Measurements from ENCODE around the gene IQCH. TPM values are rescaled to one million over a fixed set of nuclear protein-coding genes. Genes with fewer than 3 reads are reported as not detected.

IQCH gene
- total RNA-seq, 4 donors from 2014 or later, result 0.27 to 4.6 (median 1.1) TPM; not detected in 1

- ATAC-seq, result no peak
- WGBS, 2 donors (ENCODE audit: low coverage in 1 of 2), result 100% methylated on average over 2 of the region's 2 CpGs; no CpG with 5 or more reads in 1 of the 2 donors
- H3K9me3 ChIP-seq, result no peaks in the 10 kb centered on the region
Observed at GRCh38 chr15:67481680-67482079, 227.1 kb downstream of the IQCH start.

GRCh38 chr15:67495585-67495984, 241.0 kb downstream of the IQCH start:
- Histone ChIP-seq H3K27ac (no peak overlapping the region), H3K9me3 (no peaks in the 10 kb centered on the region), H3K36me3 (no peaks in the 10 kb centered on the region), H3K4me1 (no peaks in the 10 kb centered on the region), H3K27me3 (no peaks in the 10 kb centered on the region), H3K4me3 (no peak overlapping the region)
- TF ChIP-seq EP300 (IDR thresholded peaks at IDR 0.05) (no peak), POLR2A (IDR thresholded peaks at IDR 0.05) (no peak), POLR2AphosphoS5 (IDR thresholded peaks at IDR 0.05) (no peak), CTCF (IDR thresholded peaks at IDR 0.05) (no peak)
- no peak for ATAC-seq
- WGBS, 2 donors (ENCODE audit: low coverage in 1 of 2), result 100% methylated on average over 1 of the region's 1 CpG

More at GRCh38 chr15:67481680-67482079, 227.1 kb downstream of the IQCH start:
- H3K27me3 ChIP-seq, result no peaks in the 10 kb centered on the region
- no peak for TF ChIP-seq POLR2A (IDR thresholded peaks at IDR 0.05)
- no peak for TF ChIP-seq CTCF (IDR thresholded peaks at IDR 0.05)
- TF ChIP-seq POLR2AphosphoS5 (IDR thresholded peaks at IDR 0.05), result no peak
- TF ChIP-seq EP300 (IDR thresholded peaks at IDR 0.05), result no peak
- no peak overlapping the region for H3K27ac ChIP-seq
- H3K36me3 ChIP-seq, result no peaks in the 10 kb centered on the region
- H3K4me3 ChIP-seq, result no peak overlapping the region
- H3K4me1 ChIP-seq, result no peaks in the 10 kb centered on the region

- 6 to 12% methylated on average over 2 of the region's 2 CpGs for WGBS, 2 donors (ENCODE audit: low coverage in 1 of 2)
- no peaks in the 10 kb centered on the region for H3K36me3 ChIP-seq
- no peak overlapping the region for H3K4me3 ChIP-seq
- H3K27ac ChIP-seq, result no peak overlapping the region
- TF ChIP-seq POLR2A (IDR thresholded peaks at IDR 0.05) (no peak), CTCF (IDR thresholded peaks at IDR 0.05) (peak in 2 of 4 experiments; percentile 19 to 33)
- ATAC-seq, result no peak
- H3K4me1 ChIP-seq, result no peaks in the 10 kb centered on the region
- no peaks in the 10 kb centered on the region for H3K27me3 ChIP-seq
- H3K9me3 ChIP-seq, result no peaks in the 10 kb centered on the region
Observed at GRCh38 chr15:67501177-67501835, 246.7 kb downstream of the IQCH start.

- no peaks in the 10 kb centered on the region for H3K4me1 ChIP-seq
- no peak for TF ChIP-seq CTCF (IDR thresholded peaks at IDR 0.05)
- TF ChIP-seq POLR2A (IDR thresholded peaks at IDR 0.05), result no peak
- TF ChIP-seq EP300 (IDR thresholded peaks at IDR 0.05), result no peak
- TF ChIP-seq POLR2AphosphoS5 (IDR thresholded peaks at IDR 0.05), result no peak
- ATAC-seq, result no peak
- H3K9me3 ChIP-seq, result no peaks in the 10 kb centered on the region
- no peak overlapping the region for H3K27ac ChIP-seq
- WGBS, 2 donors (ENCODE audit: low coverage in 1 of 2), result 65 to 83% methylated on average over 8 to 11 of the region's 13 CpGs
- no peaks in the 10 kb centered on the region for H3K36me3 ChIP-seq
- no peak overlapping the region for H3K4me3 ChIP-seq
- no peaks in the 10 kb centered on the region for H3K27me3 ChIP-seq
Observed at GRCh38 chr15:67501836-67502461, 247.4 kb downstream of the IQCH start.

- no peak overlapping the region for H3K27ac ChIP-seq
- H3K4me1 ChIP-seq, result no peaks in the 10 kb centered on the region
- H3K27me3 ChIP-seq, result no peaks in the 10 kb centered on the region
- 83 to 89% methylated on average over 2 to 6 of the region's 6 CpGs for WGBS, 2 donors (ENCODE audit: low coverage in 1 of 2)
- no peak for ATAC-seq
- no peak overlapping the region for H3K4me3 ChIP-seq
- TF ChIP-seq EP300 (IDR thresholded peaks at IDR 0.05), result no peak
- TF ChIP-seq CTCF (IDR thresholded peaks at IDR 0.05), result no peak
- no peak for TF ChIP-seq POLR2A (IDR thresholded peaks at IDR 0.05)
- TF ChIP-seq POLR2AphosphoS5 (IDR thresholded peaks at IDR 0.05), result no peak
- peaks cover 0 to 4% of the 10 kb centered on the region in 2 donors for H3K36me3 ChIP-seq
- no peaks in the 10 kb centered on the region for H3K9me3 ChIP-seq
Observed at GRCh38 chr15:67504056-67504455, 249.5 kb downstream of the IQCH start.
